Breast epithelium (tissue), 3 donors: Measurements from ENCODE around the gene HUNK.

Source experiments
- CTCF ChIP-seq, 3 donors: fragments of 450-650 bp; IDR thresholded peaks; one replicate each; pipeline ENCODE4 v1.5.1; 2016 to 2017; ENCODE audit warnings: antibody characterized with exemption in 3 of 3, mild to moderate bottlenecking in 3 of 3, moderate library complexity in 3 of 3
- POLR2A ChIP-seq: fragments of 450-650 bp; IDR thresholded peaks from one replicate; pipeline ENCODE4 v1.6.1; 2016; ENCODE audit warnings: antibody characterized with exemption, mild to moderate bottlenecking, moderate library complexity
- POLR2AphosphoS5 ChIP-seq, 3 donors: sonication (generic); formaldehyde crosslinking; IDR thresholded peaks; one replicate each; pipeline ENCODE4 v1.6.1; 2017; ENCODE audit warnings: antibody characterized with exemption in 3 of 3

DNA sequence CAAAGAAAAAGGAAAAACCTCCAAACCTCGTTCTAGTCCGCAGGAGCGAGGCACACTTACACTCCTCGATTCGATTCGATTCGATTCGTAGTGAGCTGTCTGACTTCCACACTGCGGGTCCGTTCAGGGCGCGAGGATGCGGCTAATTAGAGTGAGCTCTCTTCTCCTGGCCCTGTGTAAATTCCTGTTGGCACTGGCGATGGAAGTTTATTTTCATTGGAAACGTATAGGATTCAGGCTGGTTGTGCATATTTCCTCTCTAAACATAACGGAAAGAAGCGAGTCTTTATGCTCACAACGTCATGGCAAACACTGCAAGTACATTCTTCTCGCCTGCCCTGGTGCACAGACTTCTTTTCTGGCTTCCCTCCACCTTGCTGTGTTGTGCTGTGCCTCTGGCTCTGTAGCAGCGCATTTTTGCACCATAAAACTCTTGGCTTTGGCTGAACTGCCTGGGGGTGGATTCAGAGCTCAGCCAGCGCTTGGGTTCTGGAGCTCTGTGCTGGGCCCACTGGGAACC is 2.7 kb downstream of the HUNK start:
- no peak for TF ChIP-seq POLR2A
- TF ChIP-seq POLR2AphosphoS5 (IDR thresholded peaks at IDR 0.05) = no peak
- no peak for TF ChIP-seq CTCF (IDR thresholded peaks at IDR 0.05)
